ENCODE data around the gene XPNPEP2.

The XPNPEP2 gene

DNA sequence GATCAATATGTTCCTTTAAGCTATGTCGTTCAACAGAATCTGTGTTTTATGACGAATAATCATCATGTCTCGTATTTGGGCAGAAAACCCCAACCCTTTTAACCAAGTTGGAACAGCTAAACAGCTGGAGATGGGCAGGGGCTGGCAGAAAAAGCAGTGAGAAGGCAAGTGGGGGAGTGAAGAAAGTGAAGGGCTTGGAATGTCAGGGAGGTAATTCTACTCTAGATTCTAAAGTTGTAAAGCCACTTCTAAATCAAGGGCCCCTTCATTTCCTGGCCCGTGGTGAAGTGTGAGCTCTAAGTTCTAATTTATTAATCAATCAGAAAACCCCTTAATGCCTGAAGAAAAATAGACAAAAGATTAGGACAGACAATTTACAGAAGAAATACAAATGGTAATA is 61.4 kb downstream of the XPNPEP2 start:
- no peak for DNase-seq (ENCODE audit: low read depth)

DNA sequence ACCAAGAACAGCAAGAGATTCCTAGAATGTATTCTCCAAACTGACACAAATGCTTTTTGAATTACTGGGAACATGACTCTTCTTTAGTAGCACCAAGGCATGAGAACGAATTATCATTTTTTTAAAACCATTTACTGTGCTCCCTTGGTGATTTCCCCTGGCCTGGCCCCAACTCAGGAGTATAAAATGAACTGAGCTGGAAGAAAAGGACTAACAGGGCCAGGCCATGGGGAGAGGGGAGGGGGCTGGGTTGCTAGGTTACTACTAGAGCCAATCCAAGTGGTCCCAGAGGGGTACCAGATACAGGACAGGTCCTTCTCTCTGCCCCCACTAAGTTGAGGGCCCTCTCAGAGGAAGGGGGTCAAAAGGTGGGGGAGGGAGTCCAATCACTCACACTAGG is 64.1 kb downstream of the XPNPEP2 start:
- no peak for DNase-seq (ENCODE audit: low read depth)

DNA sequence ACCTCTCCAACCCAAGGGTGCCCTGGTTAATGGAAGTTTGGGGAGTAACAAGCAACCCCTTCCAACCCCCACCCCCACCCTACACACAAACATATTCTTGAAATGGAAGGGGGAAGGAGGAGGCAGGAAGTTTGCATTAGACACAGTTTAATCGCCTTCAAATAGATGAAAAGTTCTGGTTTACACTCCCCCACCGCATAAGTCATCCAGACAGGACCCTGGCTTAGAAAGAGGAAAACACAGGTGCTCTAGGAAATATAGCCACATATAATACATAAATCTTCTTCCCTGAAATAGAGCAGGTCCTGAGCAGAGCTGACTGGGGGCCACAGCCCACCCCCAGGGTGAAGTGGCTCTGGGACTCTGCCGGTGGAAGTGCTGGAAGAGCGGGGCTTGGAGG is 66.0 kb downstream of the XPNPEP2 start:
- DNase-seq (ENCODE audit: low read depth): no peak

DNA sequence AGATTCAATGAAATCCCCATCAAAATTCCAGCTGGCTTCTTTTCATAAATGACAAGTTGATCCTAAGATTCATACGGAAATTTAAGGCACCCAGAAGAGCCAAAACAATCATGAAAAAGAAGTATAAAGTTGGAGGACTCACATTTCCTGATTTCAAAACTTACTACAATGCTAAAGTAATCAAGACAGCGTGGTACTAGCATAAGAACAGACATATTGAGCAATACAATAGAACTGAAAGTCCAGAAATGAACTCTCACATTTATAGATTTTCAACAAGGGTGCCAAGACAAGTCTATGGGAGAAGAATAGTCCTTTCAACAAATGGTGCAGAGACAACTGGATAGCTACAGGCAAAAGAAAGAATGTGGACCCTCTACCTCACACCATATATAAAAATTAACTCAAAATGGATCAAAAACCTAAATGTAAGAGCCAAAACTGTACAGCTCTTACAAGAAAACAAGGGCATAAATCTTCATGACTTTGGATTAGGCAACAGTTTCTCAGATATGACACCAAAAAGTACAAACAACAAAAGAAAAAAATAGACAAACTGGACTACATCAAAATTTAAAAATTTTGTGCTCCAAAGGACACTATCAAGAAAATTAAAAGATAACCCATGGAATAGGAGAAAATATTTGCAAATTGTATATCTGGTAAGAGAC is 69.5 kb downstream of the XPNPEP2 start:
- DNase-seq (ENCODE audit: low read depth): no peak

DNA sequence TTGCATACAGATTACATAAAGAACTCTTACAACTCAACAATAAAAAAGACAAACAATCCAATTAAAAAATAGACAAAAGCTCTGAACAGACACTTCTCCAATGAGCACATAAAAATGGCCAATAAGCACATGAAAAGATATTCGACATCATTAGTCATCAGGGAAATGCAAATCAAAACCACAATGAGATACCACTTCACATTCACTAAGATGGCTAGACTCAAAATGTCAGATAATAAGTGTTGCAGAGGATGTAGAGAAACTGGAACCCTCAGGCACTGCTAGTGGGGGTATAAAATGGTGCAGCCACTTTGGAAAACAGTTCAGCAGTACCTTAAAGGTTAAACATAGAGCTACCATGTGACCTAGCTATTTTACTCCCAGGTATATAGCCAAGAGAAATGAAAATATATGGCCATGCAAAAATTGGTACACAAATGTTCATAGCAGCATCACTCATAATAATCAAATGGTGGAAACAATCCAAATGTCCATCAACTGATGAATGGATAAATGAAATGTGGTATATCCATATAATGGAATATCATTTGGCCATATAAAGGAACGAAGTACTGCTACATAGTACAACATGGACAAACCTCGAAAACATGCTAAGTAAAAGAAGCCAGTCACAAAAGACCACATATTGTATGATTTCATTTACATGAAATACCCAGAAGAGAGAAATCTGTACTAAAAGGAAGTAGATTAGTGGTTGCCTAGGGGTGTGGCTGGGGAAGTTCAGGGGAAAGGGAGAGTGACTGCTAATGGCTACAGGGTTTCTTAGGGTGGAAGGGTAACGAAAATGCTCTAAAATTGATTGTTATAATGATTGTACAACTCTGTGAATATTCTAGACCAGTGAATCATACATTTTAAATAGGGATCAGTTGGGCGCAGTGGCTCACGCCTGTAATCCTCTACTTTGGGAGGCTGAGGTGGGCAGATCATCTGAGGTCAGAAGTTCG is 70.3 kb downstream of the XPNPEP2 start:
- peak; percentile 4 for DNase-seq (ENCODE audit: low read depth)

DNA sequence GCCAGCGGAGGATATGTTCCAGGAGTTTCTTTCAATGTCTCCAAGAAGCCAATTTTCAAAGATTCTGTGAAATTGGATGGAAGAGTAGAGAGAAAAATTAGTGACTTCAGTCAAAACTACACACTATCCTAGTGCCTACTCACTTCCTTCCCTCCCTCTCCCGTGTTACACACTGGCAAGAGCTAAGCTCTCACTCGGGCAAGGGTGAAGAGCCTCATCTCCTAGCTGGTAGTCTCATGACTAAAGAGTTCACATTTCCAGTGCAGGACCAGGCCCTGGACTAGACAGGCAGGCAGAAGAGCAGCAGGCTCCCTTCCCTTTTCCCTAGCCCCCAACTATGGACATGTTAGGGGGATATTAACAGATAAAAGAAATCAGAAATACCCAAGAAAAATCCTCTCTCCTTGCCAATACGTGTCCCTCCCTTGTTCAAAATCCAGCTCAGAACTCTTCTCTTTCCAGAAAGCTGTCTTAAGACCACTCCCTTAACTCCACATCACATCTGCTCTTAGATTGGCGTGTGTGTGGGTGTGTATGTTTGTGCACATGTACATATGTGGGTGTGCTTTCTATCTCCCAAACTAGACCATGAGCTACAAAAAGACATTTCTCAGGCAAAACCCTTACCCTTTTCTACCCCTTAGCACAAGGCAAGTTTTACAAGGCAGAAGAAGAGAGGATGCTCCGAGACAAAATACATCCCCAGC is 75.0 kb downstream of the XPNPEP2 start:
- DNase-seq (ENCODE audit: low read depth): no peak

DNA sequence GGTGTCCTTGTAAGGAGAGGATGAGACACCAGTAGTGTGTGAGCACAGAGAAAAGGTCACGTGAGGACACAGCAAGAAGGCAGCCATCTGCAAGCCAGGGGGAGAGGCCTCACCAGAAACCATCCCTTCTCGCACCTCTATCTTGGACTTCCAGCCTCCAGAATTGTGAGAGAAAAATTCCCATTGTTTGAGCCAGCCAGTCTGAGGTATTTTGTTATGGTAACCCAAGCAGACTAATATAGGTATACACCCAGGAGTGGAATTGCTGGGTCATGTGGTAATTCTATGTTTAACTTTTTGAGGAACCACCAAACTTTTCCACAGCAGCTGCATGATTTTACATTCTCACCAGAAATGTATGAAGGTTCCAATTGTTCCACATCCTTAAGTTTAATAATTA is 79.3 kb downstream of the XPNPEP2 start:
- DNase-seq (ENCODE audit: low read depth): no peak

Data from HS-5 (cell line).